Measurements from ENCODE around the gene BBOX1. TPM values are rescaled to one million over a fixed set of nuclear protein-coding genes. Genes with fewer than 3 reads are reported as not detected.

Gene BBOX1
- total and polyA plus RNA-seq, 2 of the 4 experiments (the other 2 are of a cell fraction), result not detected

- H2BK5ac ChIP-seq (ENCODE audit: low read depth, low read length, poor library complexity, severe bottlenecking), result no peak overlapping the region
- H3K4ac ChIP-seq (ENCODE audit: low read depth, low read length), result no peak overlapping the region
- H4K20me1 ChIP-seq (ENCODE audit: insufficient read depth, low read length), result no peaks in the 10 kb centered on the region
- H3K4me1 ChIP-seq (ENCODE audit: control insufficient read depth, insufficient read depth, low read length), result no peaks in the 10 kb centered on the region; the same call in 1 of the 2 replicates
- H2BK20ac ChIP-seq (ENCODE audit: low read depth, low read length), result no peak overlapping the region
- H2AK9ac ChIP-seq (replicated peaks; ENCODE audit: low read depth, low read length, poor library complexity), result no peak overlapping the region
- no peaks in the 10 kb centered on the region for H3K9me1 ChIP-seq (ENCODE audit: insufficient read depth, low read length)
- H4K5ac ChIP-seq (ENCODE audit: low read depth, low read length), result no peak overlapping the region
- ChIA-PET POLR2A (ENCODE audit: unreplicated experiment) (no interaction called here), CTCF (interaction anchor here (0.7 kb wide), 1 partner anchor 191 kb away, joined by 3 read pairs; no protein-coding TSS in a partner anchor)
- in situ Hi-C loops (cut with MboI; ENCODE audit: low sequenced_read_pairs) (no loop called here), dilution Hi-C loops (cut with HindIII; ENCODE audit: low sequenced_read_pairs, unreplicated experiment) (loop anchor here (25.0 kb wide), 1 partner anchor 401 kb away; no protein-coding TSS in a partner anchor), intact Hi-C loops (cut with micrococcal nuclease) (no loop called here)
- no peak overlapping the region for H3K56ac ChIP-seq (ENCODE audit: extremely low read depth, insufficient read depth, low read length)
- no TSS peak for BruUV-seq (replicated peaks)
- no peak overlapping the region for H4K91ac ChIP-seq (ENCODE audit: insufficient read depth, low read depth, low read length)
- no peak; the same call in 1 of the 2 replicates for ATAC-seq (ENCODE audit: low read depth)
- no peak overlapping the region for H3K4me3 ChIP-seq (ENCODE audit: insufficient read depth, low read depth, low read length)
- no peak overlapping the region for H4K8ac ChIP-seq (ENCODE audit: low read depth in 2 of 2, low read length in 2 of 2)
- no peak overlapping the region for H2BK15ac ChIP-seq (ENCODE audit: low read depth, low read length)
- H3K9me3 ChIP-seq (ENCODE audit: control insufficient read depth, insufficient read depth, low read length), result peaks cover 2% of the 10 kb centered on the region; the same call in 1 of the 2 replicates
- H2BK120ac ChIP-seq (ENCODE audit: low read depth, low read length), result no peak overlapping the region
- no peaks in the 10 kb centered on the region for H3K79me1 ChIP-seq (ENCODE audit: low read depth in 1 of 2, low read length in 2 of 2)
- no peak overlapping the region for H3K18ac ChIP-seq (ENCODE audit: low read depth, low read length)
- H3K27me3 ChIP-seq (ENCODE audit: control insufficient read depth, insufficient read depth, low read length), result no peaks in the 10 kb centered on the region
- no peak overlapping the region for H3K14ac ChIP-seq (replicated peaks; ENCODE audit: low read depth, low read length)
- no peak overlapping the region for H3K4me2 ChIP-seq (ENCODE audit: low read depth, low read length)
- no peak overlapping the region for H2AFZ ChIP-seq (replicated peaks; ENCODE audit: low read length, poor library complexity)
- TF ChIP-seq SMC3 (IDR thresholded peaks at IDR 0.05; ENCODE audit: low read depth, low read length) (no peak), CHD1 (IDR thresholded peaks at IDR 0.05; ENCODE audit: low read depth, low read length) (no peak), MAFK (IDR thresholded peaks at IDR 0.05; ENCODE audit: low read depth, low read length) (no peak), RFX5 (IDR thresholded peaks at IDR 0.05; ENCODE audit: low read depth, low read length) (no peak), ELK1 (IDR thresholded peaks at IDR 0.05; ENCODE audit: borderline replicate concordance, low read depth, low read length) (no peak), CTCF (conservative IDR thresholded peaks at IDR 0.05; ENCODE audit: low read depth, low read length) (no peak), RCOR1 (IDR thresholded peaks at IDR 0.05; ENCODE audit: insufficient replicate concordance, low read length) (no peak), MXI1 (IDR thresholded peaks at IDR 0.05; ENCODE audit: borderline replicate concordance, low read depth, low read length) (no peak), FOS (IDR thresholded peaks at IDR 0.05; ENCODE audit: low read depth, low read length) (no peak), NFE2L2 (IDR thresholded peaks at IDR 0.05; ENCODE audit: low read depth, low read length) (no peak), BHLHE40 (IDR thresholded peaks at IDR 0.05; ENCODE audit: low read depth, low read length) (no peak), RAD21 (IDR thresholded peaks at IDR 0.05; ENCODE audit: low read length) (no peak)
- H3K23ac ChIP-seq (ENCODE audit: low read depth, low read length), result no peak overlapping the region
- no peak for DNase-seq
- H2AK5ac ChIP-seq (ENCODE audit: low read depth, low read length), result no peak overlapping the region
- no peak overlapping the region for H3K27ac ChIP-seq (ENCODE audit: insufficient read depth, low read length)
- H3K9ac ChIP-seq (ENCODE audit: low read depth, low read length), result no peak overlapping the region
- no peaks in the 10 kb centered on the region for H3K36me3 ChIP-seq (ENCODE audit: control insufficient read depth, insufficient read depth, low read length)
Measured at GRCh38 chr11:27138716-27139115, 98.1 kb downstream of the BBOX1 start.

Measured in IMR-90 (cell line).